ENCODE results near the gene CTNNA2. TPM values are rescaled to one million over a fixed set of nuclear protein-coding genes. Genes with fewer than 3 reads are reported as not detected.

The CTNNA2 gene
- total RNA-seq, 1 experiment from 2014 or later, result not detected

DNA sequence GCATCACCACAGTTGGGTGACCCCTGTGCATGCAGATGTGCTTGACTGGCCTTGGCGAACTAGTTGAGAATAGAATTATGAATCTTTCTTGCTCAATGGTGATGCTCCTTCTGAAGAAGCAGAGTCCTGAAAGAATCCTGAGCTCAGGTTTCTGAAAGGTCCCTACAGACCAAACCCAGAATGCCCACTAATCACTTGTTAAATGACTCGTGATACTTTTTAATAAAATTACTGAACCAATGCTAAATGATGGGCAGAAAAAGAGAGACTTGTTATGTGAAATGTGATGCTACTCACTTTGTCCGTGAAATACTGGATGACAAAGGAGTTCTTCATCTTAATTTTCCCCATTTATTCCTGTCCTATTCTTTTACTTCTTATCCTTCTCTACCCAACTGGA, 1055.2 kb downstream of the CTNNA2 start:
- CTCF ChIA-PET, result no interaction called here
- Histone ChIP-seq H3K79me2 (ENCODE audit: low read depth) (no peaks in the 10 kb centered on the region), H3K4me2 (no peak overlapping the region), H3K4me3 (no peak overlapping the region), H2AFZ (no peak overlapping the region), H3K9me2 (ENCODE audit: insufficient read depth) (no peaks in the 10 kb centered on the region; the same call in 1 of the 2 replicates), H3K27me3 (ENCODE audit: insufficient read depth, low read depth) (peaks cover 14% of the 10 kb centered on the region; the same call in 1 of the 2 replicates), H3K4me1 (replicated peaks; ENCODE audit: insufficient read depth) (no peaks in the 10 kb centered on the region), H3K36me3 (ENCODE audit: low read depth) (no peaks in the 10 kb centered on the region), H3K27ac (no peak overlapping the region), H4K20me1 (ENCODE audit: insufficient read depth) (no peaks in the 10 kb centered on the region), H3K9me3 (ENCODE audit: insufficient read depth, low read depth) (no peaks in the 10 kb centered on the region), H3F3A (ENCODE audit: insufficient read depth, low read depth) (no peaks in the 10 kb centered on the region)
- TF ChIP-seq EZH2 (IDR thresholded peaks at IDR 0.05; ENCODE audit: low read depth), result no peak
- no peak for TF ChIP-seq CTCF (conservative IDR thresholded peaks at IDR 0.05)
- DNase-seq, result no peak
- intact Hi-C loops (cut with micrococcal nuclease; ENCODE audit: unreplicated experiment), result no loop called here
- BruUV-seq (replicated peaks), result no TSS peak
- POLR2A ChIA-PET (ENCODE audit: unreplicated experiment), result no interaction called here

DNA sequence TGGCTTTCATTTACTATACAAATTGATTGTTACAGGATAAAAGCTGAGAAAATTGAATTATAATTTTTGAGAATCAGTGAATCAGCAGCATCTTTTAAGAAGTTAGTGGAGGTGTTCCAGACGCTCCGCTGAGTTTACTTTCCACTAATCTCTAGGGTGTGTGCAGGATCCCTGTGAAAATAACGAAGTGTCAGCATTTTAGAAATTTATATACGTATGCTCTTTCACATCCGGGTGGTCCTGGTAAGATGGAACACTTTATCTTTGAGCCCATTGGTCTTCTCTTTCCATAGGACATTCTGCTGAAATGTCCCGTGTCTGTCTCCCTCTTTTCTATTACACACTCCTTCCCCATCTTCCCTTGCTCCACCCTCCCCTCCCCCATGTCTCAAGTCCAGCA, 1060.3 kb downstream of the CTNNA2 start:
- Histone ChIP-seq H3K36me3 (ENCODE audit: low read depth) (no peaks in the 10 kb centered on the region), H3K9me2 (ENCODE audit: insufficient read depth) (no peaks in the 10 kb centered on the region; the same call in 1 of the 2 replicates), H4K20me1 (ENCODE audit: insufficient read depth) (no peaks in the 10 kb centered on the region), H3K4me3 (no peak overlapping the region), H3K4me2 (no peak overlapping the region), H3K27me3 (ENCODE audit: insufficient read depth, low read depth) (peaks cover 14% of the 10 kb centered on the region; the same call in 1 of the 2 replicates), H3K4me1 (replicated peaks; ENCODE audit: insufficient read depth) (no peaks in the 10 kb centered on the region), H3K79me2 (ENCODE audit: low read depth) (no peaks in the 10 kb centered on the region), H3K9me3 (ENCODE audit: insufficient read depth, low read depth) (no peaks in the 10 kb centered on the region), H3F3A (ENCODE audit: insufficient read depth, low read depth) (no peaks in the 10 kb centered on the region), H2AFZ (no peak overlapping the region), H3K27ac (no peak overlapping the region)
- intact Hi-C loops (cut with micrococcal nuclease; ENCODE audit: unreplicated experiment), result no loop called here
- BruUV-seq (replicated peaks), result no TSS peak
- ChIA-PET POLR2A (ENCODE audit: unreplicated experiment) (no interaction called here), CTCF (no interaction called here)
- DNase-seq, result no peak
- TF ChIP-seq CTCF (conservative IDR thresholded peaks at IDR 0.05) (no peak), EZH2 (IDR thresholded peaks at IDR 0.05; ENCODE audit: low read depth) (no peak)

GRCh38 chr2:80573950-80574349, 1061.1 kb downstream of the CTNNA2 start:
- BruUV-seq (replicated peaks), result no TSS peak
- H3K4me2 ChIP-seq, result no peak overlapping the region
- intact Hi-C loops (cut with micrococcal nuclease; ENCODE audit: unreplicated experiment), result no loop called here
- H3F3A ChIP-seq (ENCODE audit: insufficient read depth, low read depth), result no peaks in the 10 kb centered on the region
- H3K4me3 ChIP-seq, result no peak overlapping the region
- H3K36me3 ChIP-seq (ENCODE audit: low read depth), result no peaks in the 10 kb centered on the region
- no peak overlapping the region for H3K27ac ChIP-seq
- ChIA-PET POLR2A (ENCODE audit: unreplicated experiment) (no interaction called here), CTCF (no interaction called here)
- DNase-seq, result no peak
- no peaks in the 10 kb centered on the region for H3K79me2 ChIP-seq (ENCODE audit: low read depth)
- H2AFZ ChIP-seq, result no peak overlapping the region
- H3K4me1 ChIP-seq (replicated peaks; ENCODE audit: insufficient read depth), result no peaks in the 10 kb centered on the region
- no peaks in the 10 kb centered on the region for H3K9me2 ChIP-seq (ENCODE audit: insufficient read depth)
- TF ChIP-seq CTCF (conservative IDR thresholded peaks at IDR 0.05), result no peak
- TF ChIP-seq EZH2 (IDR thresholded peaks at IDR 0.05; ENCODE audit: low read depth), result no peak
- peaks cover 14% of the 10 kb centered on the region; the same call in 1 of the 2 replicates for H3K27me3 ChIP-seq (ENCODE audit: insufficient read depth, low read depth)
- no peaks in the 10 kb centered on the region for H4K20me1 ChIP-seq (ENCODE audit: insufficient read depth)
- H3K9me3 ChIP-seq (ENCODE audit: insufficient read depth, low read depth), result no peaks in the 10 kb centered on the region

Data from PC-9 (cell line).